GM21447 (cell line): Measurements from ENCODE around the gene RWDD3.

Source experiments
- ATAC-seq: cut with Tn5 transposase; IDR thresholded peaks from one replicate; pipeline ENCODE4 v1.9.1; 2021; ENCODE audit not compliant: unreplicated experiment

Gene RWDD3

DNA sequence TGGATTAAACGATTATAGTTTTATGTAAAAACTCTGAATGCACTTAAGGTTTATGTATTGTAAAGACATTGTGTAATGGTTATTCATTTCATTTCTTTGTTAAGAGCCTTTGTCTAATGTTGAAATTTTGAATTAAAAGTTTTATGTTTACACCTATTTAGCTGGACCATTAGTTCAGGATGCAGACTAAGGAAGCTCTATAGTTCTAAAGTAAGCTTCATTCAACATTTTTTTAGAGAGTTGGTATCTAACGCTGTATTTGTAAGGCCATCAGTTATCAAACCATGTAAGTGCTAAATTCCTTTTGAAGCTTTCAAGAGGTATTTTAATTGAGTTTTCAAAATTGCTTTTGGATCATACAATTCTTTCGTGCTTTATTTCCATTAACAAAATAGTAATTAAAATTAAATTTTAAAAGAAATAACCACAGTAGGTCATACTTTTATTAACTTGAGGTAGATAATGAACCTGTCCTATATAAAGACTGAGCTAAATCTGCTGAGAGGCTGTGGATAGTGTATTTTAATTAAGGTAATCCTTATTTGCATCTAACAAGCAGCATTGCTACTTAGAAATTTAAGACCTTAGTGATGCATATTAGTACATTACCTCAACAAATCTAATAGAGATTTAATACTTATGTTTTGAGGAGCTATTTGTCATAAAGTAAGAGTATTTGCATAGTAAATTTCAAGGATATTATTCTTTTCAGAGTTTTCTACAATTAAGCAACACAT is 47.9 kb downstream of the RWDD3 start:
- ATAC-seq = no peak

DNA sequence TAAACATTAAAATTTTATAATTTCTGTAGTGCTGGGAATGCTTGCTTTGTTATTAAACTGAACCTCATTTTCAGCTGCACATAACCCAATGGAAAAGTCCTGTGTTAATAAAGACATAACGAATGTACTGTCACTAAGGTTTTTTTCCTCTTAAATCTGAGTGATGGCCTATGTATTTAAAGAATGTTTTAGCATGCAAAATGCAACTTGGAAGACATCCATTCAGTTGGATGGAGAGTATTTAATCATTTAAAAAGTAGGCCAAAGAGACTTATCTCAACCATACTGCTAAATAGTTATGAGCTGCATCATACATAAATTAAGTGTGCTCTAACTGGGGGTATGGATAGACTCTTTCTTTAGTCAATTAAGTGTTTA is 48.5 kb downstream of the RWDD3 start:
- no peak for ATAC-seq

DNA sequence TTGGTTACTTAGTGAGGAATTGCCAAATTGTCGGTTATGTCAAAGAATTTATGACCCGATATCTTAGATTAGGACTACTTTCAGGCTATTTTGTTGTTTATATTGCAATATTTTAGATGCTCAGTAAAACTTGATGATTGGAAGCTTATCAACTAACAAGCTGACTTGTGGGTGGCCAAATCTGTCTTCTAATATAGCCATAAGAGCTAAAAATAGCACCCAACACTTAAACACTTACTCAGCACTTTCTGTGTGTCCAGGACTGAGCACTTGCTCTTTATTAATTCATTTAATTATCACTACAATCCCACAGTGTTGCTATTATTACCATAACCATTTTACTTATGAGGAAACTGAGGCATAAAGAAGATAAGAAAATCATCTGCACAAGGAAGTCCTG is 50.4 kb downstream of the RWDD3 start:
- no peak for ATAC-seq

DNA sequence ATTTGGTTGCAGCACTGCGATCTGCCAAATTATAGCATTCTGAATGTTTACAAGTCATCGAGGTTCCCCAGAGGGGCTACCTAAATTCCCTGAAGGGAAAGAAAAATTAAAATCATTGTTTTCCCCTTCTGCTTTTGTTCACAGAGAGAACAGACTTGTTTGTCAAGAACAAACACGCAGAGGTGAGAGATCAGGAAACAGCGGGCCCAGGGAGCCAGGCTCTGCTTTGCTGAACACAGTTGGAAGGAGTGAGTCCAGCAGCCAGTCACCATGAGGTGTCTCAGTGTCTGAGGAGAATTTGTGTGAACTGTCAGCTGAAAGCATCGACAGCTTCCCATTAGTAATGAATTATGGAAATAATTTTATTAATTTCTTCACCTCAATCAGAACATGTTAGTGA is 52.5 kb downstream of the RWDD3 start:
- no peak for ATAC-seq

DNA sequence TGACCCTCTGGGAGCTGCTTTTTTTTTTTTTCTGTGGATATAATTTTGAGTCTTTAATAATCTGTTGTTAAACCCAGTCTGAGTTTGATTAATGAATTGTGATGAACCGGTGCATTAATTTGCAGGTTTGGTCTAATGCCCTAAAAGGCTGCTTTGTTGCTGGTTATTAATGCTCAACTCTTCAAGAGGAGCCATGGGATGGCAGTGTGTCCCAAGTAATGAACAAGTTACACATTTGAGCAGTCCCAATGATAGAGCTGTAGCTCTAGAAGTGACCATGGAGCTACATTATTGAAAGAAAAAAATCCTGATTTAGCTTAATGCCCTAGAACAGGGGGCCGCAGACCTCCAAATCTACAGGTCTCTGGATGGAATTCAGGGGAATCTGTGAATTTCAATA is 53.1 kb downstream of the RWDD3 start:
- ATAC-seq = no peak

DNA sequence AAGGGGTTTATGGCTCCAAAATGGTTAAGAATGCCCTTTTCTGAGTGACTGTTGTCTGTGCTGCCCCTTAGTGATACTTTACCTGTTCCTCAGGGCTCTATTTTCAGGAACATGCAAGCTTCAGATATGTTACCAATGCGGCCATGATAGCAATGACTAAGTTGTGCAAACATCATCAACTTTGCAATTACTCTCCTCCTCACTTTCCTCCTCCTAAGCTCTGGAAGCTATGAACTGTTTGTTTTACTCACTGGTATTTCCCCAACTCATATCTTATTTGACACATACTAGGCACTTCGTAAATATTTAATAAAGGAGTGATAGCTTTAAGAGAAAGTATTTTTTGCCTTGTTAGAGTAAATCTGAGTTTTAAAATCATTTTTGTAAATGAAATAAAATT is 53.8 kb downstream of the RWDD3 start:
- ATAC-seq = no peak
